GM19452 (cell line): ENCODE measurements around the gene ZCCHC7.
"Not testable (repeated sequence)": the region's sequence is repeated elsewhere in the genome, so short reads cannot be mapped to it uniquely, and the experiment has no call there.

ENCODE experiments used
- ATAC-seq: cut with Tn5 transposase; IDR thresholded peaks from one replicate; pipeline ENCODE4 v1.9.1; 2021; ENCODE audit not compliant: unreplicated experiment

Gene ZCCHC7

GRCh38 chr9:37395229-37395628, 274.9 kb downstream of the ZCCHC7 start:
- ATAC-seq: no peak

- ATAC-seq: no peak
Measured at GRCh38 chr9:37395663-37396062, 275.3 kb downstream of the ZCCHC7 start.

- not testable (repeated sequence) for ATAC-seq
Measured at GRCh38 chr9:37397948-37398347, 277.6 kb downstream of the ZCCHC7 start.

- ATAC-seq: no peak
Measured at GRCh38 chr9:37398464-37399025, 278.2 kb downstream of the ZCCHC7 start.

- no peak for ATAC-seq
Measured at GRCh38 chr9:37399336-37399735, 279.0 kb downstream of the ZCCHC7 start.

- no peak for ATAC-seq
Measured at GRCh38 chr9:37404590-37404989, 284.2 kb downstream of the ZCCHC7 start.

- no peak for ATAC-seq
Measured at GRCh38 chr9:37405350-37405749, 285.0 kb downstream of the ZCCHC7 start.

- no peak for ATAC-seq
Measured at GRCh38 chr9:37405764-37406380, 285.5 kb downstream of the ZCCHC7 start.

GRCh38 chr9:37406603-37407401, 286.4 kb downstream of the ZCCHC7 start:
- ATAC-seq: no peak

GRCh38 chr9:37407468-37407867, 287.1 kb downstream of the ZCCHC7 start:
- ATAC-seq: no peak
